HG03039 (cell line): ENCODE measurements around the gene ZRANB1.

Experiments
- ATAC-seq: cut with Tn5 transposase; IDR thresholded peaks from one replicate; pipeline ENCODE4 v1.9.1; 2021; ENCODE audit warnings: mild to moderate bottlenecking, moderate library complexity; ENCODE audit not compliant: unreplicated experiment

ZRANB1 gene

GRCh38 chr10:125032474-125033020, 90.6 kb downstream of the ZRANB1 start:
- no peak for ATAC-seq

- no peak for ATAC-seq
Measured at GRCh38 chr10:125033146-125033924, 91.4 kb downstream of the ZRANB1 start.

GRCh38 chr10:125034675-125035074, 92.8 kb downstream of the ZRANB1 start:
- no peak for ATAC-seq

- ATAC-seq: no peak
Measured at GRCh38 chr10:125035136-125035535, 93.2 kb downstream of the ZRANB1 start.

GRCh38 chr10:125035588-125036295, 93.8 kb downstream of the ZRANB1 start:
- ATAC-seq: no peak

- ATAC-seq: no peak
Measured at GRCh38 chr10:125037145-125037877, 95.4 kb downstream of the ZRANB1 start.
